GM03348 (cell line): ENCODE results near the gene DLX2.

Experiments used
- DNase-seq: peaks from one replicate; pipeline ENCODE4 v3.0.0; 2012; ENCODE audit warnings: low spot score

The DLX2 gene

GRCh38 chr2:172107690-172108586 is 5.2 kb upstream of the DLX2 start:
- DNase-seq: no peak

DNA sequence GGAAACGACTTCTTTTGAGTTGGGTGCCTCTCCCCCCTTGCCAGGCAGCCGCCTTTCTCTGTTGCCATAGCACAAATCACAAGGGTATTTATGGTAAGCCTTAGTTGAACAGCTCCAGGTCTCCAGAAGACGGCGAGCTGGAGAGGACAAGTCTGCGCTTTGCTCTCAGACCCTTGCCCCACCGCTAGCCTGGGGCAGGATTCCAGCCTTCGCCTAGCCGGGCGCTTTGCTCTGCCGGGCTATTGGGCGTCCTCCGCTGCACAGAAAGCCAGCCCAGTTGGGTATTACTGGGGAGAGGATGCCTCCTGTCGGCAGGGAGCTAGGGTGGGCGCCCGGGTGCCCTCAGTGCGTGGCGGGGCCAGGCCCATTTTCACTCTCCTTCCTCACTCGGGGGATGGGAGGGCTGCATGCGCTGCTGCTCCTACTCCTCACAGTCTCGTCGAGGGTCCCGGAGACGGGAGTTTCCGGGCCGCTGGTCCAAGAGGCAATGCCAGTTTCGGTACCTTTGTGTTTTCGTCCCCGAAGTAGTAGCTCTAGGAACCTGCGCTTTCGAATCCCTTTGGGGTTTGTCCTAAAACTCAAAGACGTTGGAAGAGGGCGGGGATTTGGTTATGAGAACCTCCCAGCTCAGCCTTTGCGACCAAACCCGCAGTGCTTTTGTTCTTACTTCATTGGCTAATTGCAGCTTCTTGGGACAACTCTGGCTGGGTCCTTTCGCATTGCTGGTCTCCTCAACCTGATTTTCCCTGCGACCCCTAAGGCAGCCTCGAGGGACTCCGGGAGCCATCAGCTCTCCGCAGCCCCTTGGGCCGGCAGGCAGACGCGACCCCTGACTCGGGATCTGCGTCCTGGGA is 3.6 kb upstream of the DLX2 start:
- DNase-seq: peak; percentile 81

DNA sequence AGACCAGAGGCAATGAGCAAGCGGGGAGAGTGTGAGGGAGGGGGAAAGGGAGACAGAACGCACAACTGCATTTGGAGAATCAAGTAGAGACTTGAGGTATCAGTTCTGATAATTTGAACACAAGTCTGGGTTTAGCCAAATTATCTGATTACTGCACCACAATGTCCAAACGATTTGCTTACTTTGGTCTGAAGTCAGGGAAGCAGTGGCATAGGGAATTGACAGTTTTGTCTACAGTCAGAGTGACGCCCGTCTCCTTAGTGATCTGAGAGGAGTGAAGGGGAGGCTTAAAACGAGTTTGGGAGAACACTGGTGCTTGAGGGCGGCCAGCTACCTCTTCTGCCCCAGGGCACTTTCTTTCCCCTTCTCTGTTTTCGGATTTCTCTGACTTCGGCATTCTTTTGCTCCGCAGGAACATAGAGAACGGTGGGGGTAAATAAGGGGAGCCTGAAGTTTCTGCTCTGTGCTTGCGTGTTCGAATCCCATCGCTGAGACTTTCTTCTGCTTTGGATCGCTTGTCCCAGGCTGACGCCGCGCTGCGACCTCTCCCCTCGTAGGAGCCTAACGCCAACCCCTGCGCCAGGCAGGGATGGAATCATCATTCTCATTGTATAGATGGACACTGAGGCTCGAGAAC is 2.9 kb upstream of the DLX2 start:
- DNase-seq: no peak

DNA sequence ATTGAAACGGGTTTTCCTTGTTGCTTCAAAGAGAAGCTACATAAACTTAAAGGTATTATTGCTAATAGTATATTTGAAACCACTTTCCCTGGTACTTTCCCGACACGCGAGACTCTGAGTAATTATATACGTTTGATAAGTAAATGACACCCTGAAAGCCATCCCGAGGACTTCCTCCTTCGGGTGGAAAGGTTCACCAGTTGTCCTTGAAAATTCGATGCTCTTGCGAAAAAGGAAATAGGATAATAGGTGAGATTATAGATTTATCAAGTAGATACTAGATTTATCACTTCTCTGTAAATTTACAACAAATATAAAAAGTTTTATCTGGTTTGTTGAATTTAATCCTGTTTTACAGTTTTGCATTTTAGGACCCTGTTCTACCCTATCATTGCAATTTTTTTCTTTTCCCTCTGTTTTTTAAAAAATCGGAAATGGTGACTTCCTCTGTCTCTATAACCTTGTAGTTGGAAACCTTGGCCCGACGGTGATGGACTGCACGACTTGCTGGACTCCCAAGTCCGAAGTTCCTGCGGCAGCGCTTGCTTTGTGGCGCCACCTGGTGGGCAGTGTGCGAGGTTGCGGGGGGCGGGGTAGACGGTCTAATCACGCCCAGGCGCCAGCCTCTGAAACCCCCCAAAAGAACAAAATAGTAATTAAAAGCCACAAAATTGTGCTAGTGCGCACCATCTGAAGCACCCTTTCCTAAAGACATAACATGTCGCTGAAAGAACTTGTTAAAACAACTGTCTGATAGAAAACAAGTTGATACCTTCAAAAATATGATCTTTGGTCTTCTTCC is 972 bp upstream of the DLX2 start:
- DNase-seq: peak; percentile 90

DNA sequence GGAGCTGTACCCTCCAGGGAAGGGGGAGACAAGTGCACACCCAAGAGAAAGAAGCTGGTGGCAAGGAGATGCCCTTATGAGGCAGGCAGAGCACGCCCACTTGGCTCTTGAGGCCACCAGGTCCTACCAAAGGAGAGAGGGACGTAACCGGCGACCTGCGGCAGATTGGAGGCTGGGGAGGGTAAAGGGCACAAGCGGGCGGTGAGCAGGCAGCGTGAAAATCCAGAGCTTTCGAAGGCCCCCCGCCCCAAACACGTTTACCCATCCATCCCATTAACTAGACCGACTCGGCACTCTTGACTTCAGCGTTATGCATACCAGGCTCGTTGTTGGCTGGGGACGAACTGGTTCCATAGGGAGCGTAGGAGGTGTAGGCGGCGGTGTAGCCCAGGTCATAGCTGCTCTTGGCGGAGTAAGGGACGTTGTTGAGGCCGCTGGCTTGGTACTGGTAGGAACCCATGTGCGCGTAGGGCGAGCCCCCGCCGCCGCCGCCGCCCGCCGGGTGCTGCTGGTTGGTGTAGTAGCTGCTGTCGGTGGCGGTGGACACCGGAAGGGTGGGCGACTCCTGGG is 794 bp downstream of the DLX2 start:
- no peak for DNase-seq

- DNase-seq: no peak
Measured at GRCh38 chr2:172100935-172101820, 1.5 kb downstream of the DLX2 start.

DNA sequence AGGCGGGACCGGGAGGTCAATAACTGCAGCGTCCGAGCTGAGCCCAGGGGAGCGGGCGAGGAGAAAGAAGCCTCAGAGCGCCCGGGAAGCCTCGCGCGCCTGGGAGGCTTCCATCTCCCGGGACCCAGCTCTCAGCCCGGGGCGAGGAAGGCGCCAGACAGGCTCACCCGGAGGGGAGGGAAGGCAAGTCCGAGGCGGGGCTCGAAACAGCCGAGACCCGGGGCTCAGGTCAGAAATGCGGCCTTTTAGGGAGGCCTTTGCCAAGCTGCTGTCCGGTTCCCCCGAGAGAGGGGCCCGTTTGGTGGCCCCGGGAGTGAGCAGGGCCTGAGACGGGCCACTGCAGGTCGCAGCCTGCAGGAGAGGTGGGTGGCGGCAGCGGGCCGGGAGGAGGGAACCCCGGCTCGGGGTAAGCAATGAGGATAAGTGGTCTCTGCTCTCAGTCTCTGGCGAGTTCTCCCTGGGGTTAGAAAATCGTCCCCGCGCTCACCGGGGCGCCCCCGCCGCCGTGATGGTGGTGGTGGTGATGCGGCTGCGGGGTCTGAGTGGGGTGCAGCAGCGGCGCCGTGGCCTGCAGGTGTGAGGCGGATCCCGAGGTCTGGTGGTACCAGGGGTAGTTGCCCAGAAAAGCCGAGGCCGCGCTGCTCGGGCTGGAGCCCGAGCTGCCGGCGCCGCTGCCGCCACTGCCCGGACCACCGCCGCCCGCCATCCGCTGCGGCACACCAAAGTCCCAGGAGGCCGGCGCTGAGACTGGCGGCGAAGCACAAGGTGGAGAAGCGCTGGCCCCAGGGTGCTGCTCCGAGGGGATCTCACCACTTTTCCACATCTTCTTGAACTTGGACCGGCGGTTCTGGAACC is 2.4 kb downstream of the DLX2 start:
- no peak for DNase-seq

DNA sequence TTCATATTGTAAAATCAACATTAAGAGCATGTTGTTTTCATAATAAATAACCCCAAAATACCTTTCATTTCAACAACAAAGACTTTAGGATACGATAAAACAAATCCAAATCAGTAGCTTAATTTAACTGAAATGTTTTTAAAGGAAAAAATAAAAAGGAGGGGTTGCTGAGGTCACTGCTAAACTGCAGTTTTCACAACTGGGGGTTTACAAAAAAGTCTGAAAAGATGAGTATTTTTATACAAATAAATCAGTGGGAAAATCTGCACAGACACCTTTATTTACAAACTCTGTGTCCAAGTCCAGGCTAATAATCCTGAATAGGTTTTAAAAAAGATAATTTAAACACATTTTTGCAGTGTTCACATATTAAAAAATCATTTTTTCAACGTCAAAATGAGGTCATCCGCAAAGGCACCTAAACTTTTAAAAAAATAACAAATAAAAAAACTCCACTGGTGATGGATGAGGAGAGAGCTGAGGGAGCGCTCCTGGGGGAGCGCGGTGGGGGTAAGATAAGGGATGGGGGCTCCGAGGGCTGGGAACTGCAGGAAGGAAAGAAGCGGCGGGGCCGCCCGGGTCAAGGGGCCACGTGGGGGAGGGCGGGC is 3.1 kb downstream of the DLX2 start:
- DNase-seq: no peak

DNA sequence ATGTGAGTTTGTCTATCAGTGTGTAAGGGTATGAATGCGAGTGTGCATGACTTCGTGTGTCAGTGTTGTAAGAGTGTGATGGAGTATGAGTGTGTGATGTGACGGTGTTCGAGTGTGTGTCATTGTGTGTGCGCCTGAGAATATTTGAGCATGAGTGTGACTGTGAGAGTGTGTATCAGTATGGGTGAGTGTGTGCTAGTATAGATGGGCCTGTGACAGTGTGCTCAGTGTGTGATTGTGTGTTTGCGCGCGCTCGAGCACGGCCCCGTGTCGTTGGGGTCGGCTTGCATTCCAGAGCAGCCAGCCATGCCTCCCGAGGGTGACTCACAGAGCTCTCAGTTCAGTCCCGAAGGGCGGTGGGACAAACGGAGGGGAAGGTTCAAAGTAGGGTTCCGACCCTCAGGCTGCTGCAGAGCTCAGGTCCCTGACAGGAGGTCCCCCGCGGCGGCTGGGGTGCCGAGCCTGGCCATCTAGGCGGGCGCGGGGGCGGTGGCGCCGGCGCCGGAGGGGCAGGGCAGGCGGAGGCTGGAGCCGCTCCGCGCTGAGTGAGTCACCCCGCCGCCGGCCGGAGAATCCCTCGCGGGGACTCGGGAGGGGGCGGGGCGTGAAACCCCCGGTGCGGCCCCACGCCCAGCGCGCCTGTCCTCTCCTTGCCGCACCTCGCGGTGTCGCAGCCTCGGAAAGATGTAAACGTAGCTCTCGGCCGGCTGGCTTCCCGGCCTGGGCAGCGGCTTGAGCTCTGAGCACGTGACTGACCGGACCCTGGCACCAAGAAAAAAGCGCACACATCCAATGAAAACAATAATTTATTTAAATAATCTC is 3.8 kb downstream of the DLX2 start:
- DNase-seq: peak; percentile 90

- DNase-seq: no peak
Measured at GRCh38 chr2:172098287-172098649, 4.4 kb downstream of the DLX2 start.

- no peak for DNase-seq
Measured at GRCh38 chr2:172097557-172098131, 5.1 kb downstream of the DLX2 start.

- DNase-seq: peak; percentile 78
Measured at GRCh38 chr2:172096626-172097547, 5.8 kb downstream of the DLX2 start.

DNA sequence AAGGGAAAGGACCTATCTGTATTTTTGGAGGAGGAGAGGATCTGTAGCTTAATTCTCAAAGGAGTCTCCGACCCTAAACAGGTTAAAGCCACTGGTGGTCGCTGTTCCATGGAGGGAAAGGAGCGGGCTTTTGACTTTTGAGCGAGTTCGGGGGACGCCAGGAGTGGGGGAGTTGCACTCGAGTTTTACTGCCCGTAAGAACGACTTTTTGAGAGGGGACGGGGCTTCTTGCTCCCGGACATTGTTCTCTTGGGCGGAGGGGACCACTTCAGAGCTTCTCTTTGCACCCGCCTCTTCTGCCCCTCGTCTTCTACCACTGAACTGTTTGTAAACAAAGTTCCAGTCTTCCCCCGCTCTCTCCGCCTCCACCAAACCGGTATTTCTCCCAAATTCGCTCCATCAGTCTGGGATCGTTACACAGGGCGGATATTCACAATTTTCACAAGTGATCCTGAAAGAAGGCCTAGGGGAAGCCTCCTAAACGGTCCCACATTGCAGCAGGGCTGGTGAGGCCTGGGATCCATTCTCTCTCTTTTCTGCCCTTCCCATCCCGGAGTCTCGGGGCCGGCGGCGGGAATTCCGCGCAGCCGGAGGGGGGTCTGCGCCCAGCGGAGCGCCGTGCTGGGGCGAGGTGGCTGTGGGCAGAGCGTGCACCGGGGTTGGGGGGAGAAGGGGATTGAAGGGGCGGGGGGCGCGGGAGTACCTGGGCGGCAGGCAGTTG is 6.6 kb downstream of the DLX2 start:
- DNase-seq: no peak

- peak; percentile 91 for DNase-seq
Measured at GRCh38 chr2:172095146-172095904, 7.4 kb downstream of the DLX2 start.
